HG02938 (cell line): ENCODE data around the gene CSTF2T.

Source experiments
- ATAC-seq: cut with Tn5 transposase; IDR thresholded peaks from one replicate; pipeline ENCODE4 v1.9.1; 2021; ENCODE audit warnings: mild to moderate bottlenecking, moderate library complexity; ENCODE audit not compliant: unreplicated experiment

Gene CSTF2T, protein sequence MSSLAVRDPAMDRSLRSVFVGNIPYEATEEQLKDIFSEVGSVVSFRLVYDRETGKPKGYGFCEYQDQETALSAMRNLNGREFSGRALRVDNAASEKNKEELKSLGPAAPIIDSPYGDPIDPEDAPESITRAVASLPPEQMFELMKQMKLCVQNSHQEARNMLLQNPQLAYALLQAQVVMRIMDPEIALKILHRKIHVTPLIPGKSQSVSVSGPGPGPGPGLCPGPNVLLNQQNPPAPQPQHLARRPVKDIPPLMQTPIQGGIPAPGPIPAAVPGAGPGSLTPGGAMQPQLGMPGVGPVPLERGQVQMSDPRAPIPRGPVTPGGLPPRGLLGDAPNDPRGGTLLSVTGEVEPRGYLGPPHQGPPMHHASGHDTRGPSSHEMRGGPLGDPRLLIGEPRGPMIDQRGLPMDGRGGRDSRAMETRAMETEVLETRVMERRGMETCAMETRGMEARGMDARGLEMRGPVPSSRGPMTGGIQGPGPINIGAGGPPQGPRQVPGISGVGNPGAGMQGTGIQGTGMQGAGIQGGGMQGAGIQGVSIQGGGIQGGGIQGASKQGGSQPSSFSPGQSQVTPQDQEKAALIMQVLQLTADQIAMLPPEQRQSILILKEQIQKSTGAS

DNA sequence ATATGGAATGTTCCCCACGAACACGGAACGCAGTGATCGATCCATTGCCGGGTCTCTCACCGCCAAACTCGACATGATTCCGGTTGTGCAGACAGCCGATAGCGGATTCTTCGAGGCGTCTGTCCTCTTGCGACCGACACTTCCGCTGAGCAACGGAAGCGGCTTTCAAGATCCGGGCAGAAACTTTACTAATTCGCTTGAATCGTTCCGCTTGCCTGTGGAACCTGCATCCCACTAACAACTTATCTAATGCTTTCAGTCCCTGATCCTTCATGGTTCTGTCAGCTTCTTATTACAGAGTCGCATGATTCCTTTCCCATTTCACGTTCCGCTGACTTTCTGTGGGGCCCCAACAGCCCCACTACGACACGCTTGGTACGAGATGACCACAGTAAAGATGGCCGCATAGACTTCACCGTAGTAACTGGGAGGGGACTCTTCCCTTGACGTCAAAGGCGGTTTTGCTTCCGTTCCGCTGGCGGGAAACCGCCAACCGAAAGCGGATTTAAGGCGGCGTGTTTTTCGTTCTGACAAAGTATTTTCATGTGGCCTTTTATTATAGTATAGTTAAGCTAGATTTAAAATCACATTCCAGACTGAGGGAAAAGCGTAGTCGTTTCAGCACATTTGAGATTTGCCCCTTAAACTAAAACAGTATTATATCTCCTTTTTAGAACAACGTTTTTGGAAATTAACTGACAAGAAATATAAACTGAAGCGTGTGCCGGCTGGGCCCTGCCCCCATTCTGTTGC lies at the start of gene CSTF2T:
TSS of gene CSTF2T (minus strand) at position 121 of the 753 bp plus-strand sequence. CDS start at position 75, 46 bp downstream.
- peak; percentile 89 for ATAC-seq

DNA sequence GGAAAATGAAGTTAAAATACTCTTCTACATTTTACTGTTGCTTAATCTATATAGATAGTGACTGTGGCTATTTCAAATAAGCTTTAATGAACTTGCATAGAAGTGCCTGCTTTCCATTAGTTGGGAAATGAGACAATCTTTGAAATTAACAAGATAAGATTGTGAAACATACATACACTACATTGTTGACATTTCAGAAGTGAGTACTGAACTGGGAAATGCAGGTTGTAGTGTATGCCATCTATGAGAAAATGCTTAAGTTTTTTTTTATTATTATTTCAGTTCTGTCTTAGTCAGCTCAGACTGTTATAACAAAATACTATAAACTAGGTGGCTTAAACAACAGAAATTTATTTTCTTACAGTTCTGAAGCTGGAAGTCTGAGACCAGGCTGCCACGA lies 49.6 kb upstream of the CSTF2T start:
- ATAC-seq, result no peak

DNA sequence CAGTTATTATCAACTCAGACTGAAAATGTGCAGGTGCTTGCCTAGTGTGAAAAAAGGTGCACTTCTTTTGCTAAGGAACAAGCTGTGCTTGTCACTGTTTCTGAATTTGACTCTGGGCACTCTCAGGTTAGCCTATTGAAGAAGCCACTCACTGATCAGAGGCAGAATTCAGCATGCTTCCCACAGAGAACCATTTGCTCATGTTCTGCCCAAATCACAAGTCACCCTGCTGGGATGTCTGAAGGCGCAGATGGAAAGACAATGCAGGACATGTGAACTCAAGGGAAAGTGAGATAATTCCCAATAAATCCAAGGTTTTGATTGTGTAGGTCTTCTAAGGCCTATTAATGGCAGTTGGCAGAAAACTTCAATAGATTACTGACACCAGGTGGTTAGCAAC lies 47.8 kb upstream of the CSTF2T start:
- ATAC-seq, result no peak

DNA sequence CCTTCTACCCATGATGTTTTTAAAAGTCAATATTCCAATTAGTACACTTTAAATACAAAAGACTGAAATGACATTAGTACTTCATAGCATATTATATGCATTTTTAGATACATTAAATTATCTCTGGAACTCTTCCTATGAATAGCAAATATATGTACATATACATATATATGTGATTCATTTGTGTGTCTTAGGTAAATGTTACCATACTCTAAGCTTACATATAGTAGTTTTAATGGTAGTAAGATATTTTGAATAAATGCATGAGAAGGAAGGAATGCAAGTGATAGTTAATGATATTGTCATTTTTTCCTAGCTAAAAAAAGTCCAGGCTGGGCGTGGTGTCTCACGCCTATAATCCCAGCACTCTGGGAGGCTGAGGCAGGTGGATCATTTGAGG lies 46.0 kb upstream of the CSTF2T start:
- ATAC-seq, result no peak

DNA sequence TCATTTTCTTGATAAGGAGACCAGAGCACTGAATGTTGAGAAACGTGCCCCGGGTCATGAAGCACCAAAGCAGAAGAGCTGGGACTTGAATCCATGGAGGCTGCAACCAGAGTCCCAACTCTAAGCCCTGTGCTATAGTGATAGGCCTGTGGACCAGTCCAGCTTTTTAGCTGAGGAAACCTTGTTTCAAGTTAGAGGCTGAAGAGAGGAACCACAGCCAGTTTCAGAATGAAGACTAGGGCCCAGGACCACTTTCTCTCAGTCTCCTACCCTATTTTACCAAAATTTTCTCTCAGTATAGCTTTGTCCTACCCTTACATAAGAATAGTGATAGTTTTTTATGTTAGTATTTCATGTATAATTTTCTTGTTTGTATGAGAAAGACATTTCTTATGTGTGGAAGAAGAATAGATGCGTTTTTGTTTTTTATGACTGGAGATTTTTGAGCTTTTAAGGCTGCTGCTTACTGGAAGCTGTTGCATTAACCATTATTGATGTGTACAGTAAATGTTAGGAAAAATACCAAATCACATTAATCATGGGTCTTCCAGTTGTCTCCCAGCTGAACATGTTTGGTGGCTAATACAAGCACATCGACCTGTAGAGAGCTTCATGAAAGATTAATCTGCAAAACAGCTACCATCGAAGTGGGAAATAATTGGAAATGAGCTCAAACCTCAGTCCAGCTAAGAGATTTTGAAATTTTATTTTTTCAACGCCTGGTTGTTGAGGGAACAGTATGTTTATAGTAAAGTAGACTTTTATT lies 45.0 kb upstream of the CSTF2T start:
- ATAC-seq, result no peak

DNA sequence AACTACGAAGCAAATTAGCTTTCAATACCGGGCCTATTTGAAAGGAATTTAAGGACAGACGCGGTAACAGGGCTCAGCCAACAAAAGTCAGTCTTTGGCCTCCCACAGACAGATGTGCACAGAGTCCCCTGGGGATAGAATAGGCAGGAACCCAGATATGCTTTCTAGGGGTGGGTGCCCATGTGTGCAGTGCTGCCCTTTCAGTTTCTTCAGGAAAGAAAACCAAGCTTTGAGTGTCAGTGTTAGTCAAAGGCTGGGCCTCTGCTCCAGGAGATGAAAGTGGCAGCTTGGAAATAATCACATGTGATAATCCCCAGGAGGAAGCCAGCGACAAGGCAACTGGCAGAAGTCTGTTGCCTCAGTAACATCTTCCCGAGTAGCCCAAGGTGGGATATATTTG lies 43.8 kb upstream of the CSTF2T start:
- ATAC-seq, result peak; percentile 81

DNA sequence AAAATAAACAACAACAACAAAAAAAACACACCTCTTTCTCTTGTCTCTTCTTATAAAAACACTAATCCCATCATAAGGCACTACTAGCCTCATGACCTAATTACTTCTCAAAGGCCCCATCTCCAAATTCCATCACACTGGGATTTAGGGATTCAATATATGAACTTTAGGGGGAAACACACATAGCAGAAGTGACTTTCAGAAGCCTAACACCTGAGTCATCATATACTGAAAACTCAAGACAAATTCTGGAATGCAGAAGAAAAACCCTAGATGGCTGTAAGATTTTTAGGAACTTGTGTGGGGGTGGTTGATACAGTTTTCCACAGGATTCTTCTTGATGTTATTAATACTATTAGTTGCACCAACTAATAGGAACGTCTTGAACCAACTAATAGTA lies 33.7 kb upstream of the CSTF2T start:
- no peak for ATAC-seq

DNA sequence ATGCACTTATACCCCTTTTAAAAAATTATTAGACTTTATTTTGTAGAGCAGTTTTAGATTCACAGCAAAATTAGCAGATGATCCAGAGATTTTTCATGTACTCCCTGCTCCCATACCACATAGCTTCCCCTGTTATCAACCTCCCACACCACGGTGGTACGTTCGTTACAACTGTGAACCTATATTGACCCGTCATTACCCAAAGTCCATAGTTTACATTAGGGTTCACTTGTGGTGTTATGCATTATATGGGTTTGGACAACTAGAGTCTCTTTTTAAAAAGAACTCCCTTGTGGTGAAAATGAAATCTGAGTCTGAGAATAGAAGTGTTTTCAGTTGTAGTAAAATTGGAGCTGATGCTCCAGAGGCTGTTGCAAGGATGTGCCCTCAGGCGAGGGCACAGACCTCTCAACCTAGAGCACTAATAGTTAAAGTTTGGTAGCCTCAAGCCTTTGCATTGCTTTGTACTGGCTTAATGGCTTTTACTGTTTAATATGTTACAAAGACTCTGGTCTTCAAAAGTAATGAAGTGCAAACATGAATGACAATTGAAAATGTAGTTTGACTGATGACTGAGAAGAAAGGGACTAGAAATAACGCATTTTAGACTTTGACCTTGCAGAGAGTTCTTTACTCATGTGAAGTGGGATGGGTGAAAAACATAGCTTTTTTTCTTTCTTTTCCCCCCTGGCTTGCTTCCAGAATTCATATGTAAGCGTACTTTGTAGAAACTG lies 30.6 kb upstream of the CSTF2T start:
- no peak for ATAC-seq

DNA sequence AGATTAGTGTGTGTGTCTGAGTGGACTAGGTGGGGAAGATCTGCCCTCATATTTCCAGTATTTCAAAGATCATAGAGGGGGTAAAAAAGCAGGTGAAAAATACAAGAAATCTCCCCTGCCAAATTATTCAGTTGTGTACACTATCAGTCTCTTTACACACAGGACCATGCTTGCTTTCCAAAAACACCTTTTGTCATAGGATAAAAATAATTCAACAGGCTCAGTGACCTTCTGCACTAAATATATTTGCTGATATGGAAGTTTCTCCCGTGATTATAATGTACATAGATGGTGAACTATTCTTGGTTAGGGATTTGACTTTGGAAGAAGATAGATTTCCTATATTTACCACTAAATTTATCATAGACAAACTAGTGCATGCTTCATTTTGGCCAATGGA lies 24.6 kb upstream of the CSTF2T start:
- ATAC-seq, result no peak

DNA sequence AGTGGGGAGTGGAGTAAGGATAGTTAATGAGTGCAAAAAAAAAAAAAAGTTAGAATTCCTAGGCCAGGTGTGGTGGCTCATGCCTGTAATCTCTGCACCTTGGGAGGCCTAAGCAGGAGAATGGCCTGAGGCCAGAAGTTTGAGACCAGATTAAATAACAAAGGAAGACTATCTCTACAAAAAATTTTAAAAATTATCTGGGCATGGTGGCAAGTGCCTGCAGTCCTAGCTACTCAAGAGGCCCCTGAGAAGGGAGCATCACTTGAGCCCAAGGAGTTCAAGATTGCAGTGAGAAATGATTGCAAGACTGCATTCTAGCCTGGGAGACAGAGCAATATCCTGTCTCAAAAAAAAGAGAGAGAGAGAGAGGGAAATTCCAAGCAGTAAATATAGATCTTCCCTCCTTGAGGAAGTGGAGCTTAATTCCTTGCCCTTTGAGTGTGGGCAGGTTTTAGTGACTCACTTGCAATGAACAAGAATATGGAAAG lies 19.5 kb upstream of the CSTF2T start:
- no peak for ATAC-seq

DNA sequence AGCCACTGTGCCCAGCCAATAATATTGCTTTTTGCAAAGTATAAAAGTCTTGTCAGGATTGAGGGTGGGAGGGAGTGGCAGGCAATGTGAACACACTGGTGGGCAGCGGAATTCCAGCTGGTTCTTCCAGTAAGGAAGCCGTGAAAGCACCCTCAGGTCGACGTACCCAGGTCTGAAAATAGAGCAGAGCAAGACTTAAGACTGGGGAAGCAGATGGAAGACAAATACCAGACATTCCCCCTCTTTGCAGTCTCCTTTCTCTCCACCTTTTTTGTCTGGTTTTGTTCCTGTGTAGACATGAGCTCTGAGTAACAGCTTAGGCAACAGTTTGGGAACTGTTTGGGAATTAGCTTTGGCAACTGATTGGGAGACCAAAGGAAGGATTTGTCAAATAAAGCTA lies 17.6 kb upstream of the CSTF2T start:
- ATAC-seq, result no peak

DNA sequence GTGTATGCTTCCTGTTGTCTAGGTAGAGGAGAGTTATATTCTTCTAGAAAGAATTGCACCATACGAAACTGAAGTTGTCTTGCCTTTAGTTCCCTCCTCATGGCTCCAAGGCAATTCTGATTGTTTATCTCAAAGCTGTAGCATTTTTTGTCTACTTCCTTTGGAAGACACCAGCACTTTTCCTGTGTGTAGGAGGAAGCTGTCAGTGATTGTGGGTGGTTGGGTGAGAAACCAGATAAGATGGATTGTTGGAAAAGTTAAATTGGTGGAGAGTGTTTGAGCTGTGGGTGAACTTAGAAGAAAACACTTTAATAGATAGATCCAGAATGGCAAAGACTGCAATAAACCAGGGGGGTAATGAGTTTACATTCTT lies 12.1 kb upstream of the CSTF2T start:
- ATAC-seq, result no peak

DNA sequence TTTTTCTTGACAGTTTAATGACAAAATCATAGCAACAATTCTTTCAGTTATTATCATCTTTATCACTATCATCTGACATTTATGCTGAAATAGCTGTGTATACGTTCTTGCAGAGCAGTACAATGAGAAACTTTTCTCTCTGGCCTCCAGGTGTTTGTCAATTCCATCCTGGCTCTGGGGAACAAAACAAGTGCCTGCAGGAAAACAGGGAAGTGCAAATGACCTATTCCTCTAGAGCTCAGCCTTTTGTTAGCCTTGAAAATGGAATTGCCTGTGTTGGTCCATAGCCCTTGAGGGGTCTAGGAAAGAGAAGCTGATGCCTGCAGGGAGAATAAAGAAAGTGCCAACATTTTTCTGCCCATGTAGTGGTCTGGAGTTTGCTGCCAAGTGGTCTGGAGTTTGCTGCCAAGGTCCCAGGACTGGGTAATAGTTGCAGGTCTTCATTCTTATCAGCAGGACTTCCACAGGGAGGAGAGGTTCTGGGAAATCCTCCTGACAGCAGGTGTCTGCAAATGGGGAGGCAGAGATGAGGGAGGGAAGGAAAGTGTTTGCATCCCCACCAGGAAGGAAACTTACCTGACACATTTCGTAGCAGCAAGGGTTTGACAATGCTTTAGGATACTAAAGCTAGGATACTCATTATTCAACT lies 10.1 kb upstream of the CSTF2T start:
- ATAC-seq, result no peak

DNA sequence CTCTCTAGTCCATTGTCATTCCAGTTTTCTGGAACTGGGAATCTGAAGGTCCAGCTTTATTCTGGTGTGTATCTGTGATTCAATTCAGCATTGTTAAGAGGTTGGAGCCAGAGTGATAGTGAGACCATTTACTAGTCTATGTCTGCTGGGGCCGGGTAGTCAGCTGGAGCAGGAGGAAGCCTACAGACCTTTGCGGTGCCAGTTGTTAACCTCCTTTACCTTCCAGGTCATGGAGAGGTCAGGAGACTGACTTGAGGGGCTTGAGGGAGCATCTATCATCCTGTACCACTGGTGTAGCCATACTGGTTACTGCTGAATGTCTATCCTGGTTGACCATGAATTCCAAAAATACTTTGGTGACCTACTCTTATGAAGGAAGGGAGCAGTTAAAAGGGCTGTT lies 9.2 kb upstream of the CSTF2T start:
- ATAC-seq, result no peak

DNA sequence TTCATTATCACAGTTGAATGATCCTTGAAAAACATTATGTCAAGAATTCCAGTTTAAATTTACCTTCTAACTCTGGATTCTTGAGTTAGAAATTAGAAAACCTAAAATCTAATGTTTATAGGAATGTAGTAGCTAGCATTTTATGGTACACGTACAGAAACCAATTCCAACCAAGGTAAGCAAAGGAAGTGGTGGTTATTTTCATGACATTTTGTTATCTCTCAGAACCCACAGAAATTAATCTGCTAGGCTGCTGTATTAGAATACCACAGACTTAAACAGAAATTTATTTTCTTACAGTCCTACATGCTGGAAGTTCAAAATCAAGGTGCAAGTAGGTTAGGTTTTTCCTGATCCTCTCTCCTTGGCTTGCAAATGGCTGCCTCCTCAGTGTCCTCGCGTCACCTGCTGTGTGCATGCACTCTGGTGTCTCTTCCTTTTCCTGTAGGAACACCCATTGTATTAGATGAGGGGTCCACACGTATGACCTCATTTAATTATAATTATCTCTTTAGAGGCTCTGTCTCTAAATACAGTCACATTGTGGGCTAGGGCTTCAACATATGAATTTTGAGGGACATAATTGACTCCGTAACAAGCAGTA lies 8.5 kb upstream of the CSTF2T start:
- ATAC-seq, result no peak

DNA sequence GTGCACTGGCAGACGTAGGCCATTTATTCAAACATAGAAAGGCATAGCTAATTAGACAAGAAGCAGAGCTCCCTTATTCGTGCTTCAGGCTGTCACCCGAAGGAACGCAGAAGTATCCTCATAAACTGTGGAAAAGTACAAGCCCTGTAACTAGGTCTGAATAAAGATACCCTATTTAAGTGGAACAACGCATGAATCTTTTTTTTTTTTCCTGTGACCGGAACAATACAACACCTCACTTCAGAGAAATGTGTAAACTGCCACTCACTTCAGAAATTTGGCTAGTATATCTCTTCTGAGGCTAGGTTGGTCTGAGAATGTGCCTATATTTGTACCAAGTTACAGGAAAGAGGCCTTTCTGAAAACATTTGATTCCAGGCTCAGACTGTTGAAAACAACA lies 8.0 kb upstream of the CSTF2T start:
- no peak for ATAC-seq

DNA sequence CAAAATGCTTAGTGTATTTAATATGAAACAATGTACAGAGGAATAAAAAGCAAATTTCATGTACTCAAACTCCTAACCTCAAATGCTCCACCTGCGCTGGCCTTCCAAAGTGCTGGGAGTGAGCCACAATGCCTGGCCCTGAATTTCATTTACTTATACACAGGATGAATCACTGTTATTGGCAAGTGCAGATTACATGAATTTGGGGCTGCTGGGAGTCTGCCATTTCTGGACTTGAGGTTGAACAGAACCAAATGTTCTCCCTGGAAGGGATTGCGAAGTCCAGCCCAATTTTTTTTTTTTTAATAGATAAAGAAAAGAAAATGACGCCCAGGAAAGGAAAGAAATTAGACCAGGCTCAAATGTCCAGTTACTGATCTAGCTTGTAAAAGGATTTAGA lies 6.8 kb upstream of the CSTF2T start:
- no peak for ATAC-seq

DNA sequence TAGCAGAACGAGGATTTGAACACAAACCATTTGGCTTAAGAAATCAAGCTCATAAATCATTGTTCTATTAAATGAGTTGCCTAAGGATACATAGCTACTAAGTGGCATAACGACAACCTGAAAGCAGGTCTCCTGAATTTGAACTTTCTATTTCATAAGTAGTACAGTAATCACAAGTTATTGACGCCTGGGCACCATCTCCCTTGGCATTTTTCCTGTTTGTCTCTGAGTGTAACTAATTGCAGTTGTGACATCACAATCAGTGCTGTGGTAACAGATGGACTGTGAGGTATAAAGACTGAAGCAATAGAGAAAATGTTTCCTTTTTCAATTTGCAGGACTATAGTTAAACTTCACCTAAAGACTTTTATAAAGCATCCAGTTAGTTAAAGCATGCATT lies 6.4 kb upstream of the CSTF2T start:
- no peak for ATAC-seq

DNA sequence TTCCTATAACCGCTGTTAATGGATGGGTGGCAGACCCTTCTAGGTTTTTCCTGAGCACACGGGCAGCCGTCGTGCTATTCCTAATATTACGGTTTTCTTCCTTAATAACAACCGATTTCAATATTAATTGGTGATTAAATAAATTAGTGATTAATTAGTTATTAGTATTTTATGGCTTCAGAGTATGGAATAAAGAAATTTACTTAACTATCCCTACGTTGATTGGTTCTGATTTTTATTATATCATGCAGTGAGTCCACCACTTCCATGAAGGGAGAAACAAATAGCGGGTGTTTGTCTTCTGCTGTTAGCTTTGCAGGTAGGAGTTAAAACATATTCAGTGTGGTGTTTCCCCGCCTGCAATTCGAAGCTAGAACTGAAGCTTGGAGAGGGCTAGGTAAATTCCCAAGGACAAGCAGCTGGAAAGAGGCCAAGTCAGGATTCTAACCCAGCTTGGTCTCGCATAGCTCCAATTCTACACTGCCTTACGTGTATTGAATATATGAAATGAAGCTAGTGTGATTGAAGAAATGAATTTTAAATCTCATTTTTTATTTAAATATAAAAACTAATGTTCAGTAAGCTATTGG lies 928 bp upstream of the CSTF2T start:
- no peak for ATAC-seq
